NCI-H2081 (cell line): Measurements from ENCODE around the gene NYAP1.
"Not testable (repeated sequence)": the region's sequence is repeated elsewhere in the genome, so short reads cannot be mapped to it uniquely, and the experiment has no call there.

Experiments
- DNase-seq, 2 experiments: peaks; one replicate each; lab custom pipeline; 2025; lab: John Stamatoyannopoulos, UW

Gene NYAP1

GRCh38 chr7:100483090-100483721, 521 bp upstream of the NYAP1 start:
- peak; percentile 47 to 52 for DNase-seq

DNA sequence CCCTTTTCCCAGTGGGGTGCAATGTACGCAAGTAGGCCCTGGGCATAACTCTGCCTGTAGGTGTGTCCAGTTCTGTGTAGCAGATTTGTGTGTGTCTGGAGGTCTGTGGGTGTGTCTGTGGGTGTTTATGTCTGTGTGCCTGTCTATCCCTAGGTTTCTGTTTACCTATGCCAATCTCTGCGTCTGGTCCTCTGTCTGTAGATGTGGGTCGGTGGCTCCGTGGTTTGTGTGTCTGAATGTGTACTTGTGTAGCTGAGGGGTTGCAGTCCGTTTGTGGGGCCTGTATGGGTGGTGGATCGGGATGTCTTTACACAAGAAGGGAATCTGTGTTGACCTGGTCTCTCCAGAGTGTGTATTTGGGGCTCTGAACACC, 932 bp downstream of the NYAP1 start:
- DNase-seq: no peak

- no peak for DNase-seq
Measured at GRCh38 chr7:100485471-100485876, 1.7 kb downstream of the NYAP1 start.

DNA sequence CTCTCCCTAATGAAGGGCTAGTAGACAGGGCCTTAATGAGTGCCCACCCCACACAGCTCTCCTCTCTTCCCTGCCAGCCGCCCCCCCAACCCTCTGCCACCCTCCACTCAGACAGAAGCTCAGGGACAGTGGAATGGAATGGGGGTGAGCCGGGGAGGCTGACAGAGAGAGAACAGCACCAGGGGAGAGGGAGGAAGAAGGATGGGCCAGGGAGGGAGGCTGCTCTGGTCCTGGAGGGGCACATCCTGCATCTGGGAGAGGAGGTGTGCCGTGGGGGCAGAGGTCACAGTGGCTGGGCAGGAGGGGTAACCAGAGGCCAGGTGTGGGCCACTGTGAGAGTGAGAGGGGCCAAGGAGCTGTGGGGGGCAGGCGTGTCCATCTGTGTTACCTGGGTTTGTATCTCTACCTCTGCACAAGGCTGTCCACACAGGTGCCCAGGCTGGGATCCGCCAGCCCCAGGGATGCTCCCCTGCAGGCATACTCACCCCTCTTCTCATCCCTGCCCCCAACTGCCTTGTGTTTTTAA, 2.4 kb downstream of the NYAP1 start:
- DNase-seq: no peak

DNA sequence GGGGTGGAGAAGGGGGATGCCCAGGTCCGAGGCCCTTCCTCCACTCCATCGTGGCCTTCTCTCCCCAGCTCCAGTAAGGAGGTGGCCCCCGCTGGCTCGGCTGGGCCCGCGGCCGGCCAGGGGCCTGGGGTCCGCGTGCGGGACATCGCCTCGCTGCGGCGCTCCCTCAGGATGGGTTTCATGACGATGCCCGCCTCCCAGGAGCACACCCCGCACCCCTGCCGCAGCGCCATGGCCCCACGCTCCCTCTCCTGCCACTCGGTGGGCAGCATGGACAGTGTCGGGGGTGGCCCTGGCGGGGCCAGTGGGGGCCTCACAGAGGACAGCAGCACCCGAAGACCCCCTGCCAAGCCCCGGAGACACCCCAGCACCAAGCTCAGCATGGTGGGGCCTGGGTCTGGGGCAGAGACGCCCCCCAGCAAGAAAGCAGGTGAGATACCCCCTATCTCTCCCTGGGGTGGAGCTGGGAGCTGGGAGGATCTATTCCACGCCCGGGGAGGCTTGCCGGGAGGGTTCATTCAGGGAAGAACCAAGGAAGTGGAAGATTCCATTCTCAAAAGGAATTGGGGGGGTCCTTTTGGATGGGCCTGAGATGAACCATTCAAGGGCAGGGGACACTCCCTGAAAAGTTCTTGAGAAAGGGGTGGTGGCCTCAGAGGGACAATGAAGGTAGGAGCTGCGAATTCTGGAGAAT, 3.2 kb downstream of the NYAP1 start:
- no peak for DNase-seq

DNA sequence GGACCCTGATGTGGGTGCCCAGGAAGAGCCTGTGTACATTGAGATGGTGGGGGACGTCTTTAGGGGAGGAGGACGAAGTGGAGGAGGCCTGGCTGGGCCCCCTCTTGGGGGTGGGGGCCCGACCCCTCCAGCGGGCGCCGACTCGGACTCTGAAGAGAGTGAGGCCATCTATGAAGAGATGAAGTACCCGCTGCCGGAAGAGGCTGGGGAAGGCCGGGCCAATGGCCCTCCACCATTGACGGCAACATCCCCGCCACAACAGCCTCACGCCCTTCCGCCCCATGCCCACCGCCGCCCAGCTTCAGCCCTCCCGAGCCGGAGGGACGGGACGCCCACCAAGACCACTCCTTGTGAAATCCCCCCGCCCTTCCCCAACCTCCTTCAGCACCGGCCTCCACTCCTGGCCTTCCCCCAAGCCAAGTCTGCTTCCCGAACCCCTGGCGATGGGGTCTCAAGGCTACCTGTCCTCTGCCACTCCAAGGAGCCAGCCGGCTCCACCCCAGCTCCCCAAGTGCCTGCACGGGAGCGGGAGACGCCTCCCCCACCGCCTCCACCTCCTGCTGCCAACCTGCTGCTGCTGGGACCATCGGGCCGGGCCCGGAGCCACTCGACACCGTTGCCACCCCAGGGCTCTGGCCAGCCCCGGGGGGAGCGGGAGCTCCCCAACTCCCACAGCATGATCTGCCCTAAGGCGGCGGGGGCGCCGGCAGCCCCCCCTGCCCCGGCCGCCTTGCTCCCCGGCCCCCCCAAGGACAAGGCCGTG, 4.8 kb downstream of the NYAP1 start:
- DNase-seq: no peak

GRCh38 chr7:100489121-100489520, 5.4 kb downstream of the NYAP1 start:
- DNase-seq: no peak

DNA sequence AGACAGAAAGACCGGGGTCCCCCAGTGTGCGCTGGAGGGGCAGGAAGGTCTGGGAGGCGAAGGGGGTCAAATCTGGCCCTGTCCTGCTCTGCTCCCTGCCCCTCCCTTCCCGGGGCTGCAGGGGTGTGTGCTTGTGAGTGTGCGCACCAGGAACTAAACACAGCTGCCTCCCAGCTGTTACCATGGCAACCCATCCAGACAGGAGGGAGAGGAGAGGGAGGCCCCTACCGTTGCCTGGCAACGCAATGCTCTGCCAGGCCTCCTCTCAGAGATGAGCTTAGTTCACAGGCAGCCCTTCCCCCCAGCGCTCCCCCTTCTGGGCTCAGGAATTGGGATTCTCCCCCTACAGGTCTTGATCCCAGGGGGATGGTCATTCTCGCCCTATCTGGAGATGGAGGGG, 6.1 kb downstream of the NYAP1 start:
- peak; percentile 98 for DNase-seq

- DNase-seq: peak in 1 of 2 experiments; percentile 62
Measured at GRCh38 chr7:100490483-100491191, 6.9 kb downstream of the NYAP1 start.

DNA sequence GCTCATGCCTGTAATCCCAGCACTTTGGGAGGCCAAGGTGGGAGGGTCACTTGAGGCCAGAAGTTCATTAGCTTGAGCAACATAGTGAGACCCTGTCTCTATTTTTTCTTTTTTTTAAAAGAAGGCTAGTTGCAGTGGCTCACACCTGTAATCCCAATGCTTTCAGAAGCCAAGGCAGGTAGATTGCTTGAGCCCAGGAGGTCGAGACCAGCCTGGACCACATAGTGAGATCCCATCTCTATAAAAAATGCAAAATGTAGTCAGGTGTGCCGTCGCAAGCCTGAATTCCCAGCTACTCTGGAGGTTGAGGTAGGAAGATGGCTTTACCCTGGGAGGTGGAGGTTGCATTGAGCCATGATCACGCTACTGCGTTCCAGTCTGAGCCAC, 7.5 kb downstream of the NYAP1 start:
- no peak for DNase-seq

DNA sequence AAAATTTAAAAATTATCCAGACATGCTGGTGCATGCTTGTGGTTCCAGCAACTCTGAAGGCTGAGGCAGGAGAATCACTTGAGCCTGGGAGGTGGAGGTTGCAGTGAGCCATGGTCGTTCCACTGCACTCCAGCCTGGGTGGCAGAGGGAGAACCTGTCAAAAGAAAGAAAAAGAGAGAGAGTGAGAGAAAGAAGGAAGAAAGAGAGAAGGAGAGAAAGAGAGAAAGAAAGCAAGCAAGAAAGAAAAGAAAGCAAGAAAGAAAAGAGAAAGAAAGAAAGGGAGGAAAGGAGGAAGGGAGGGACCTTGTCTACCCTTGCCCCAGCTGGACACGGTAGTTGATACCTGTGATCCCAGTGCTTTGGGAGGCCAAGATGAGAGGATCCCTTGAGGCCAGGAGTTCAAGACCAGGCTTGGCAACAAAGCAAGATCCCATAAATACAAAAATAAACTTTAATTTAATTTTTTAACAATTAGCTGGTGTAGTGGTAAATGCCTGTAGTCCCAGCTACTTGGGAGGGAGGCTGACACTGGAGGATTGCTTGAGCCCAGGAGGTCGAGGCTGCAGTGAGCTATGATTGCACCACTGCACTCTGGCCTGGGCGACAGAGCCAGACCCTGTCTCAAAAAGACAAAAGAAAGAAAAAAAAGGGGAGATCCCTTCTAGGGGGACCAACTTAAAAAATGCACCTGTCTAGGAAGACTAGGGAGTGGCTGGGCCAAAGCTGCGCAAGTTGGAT, 9.2 kb downstream of the NYAP1 start:
- DNase-seq: no peak

DNA sequence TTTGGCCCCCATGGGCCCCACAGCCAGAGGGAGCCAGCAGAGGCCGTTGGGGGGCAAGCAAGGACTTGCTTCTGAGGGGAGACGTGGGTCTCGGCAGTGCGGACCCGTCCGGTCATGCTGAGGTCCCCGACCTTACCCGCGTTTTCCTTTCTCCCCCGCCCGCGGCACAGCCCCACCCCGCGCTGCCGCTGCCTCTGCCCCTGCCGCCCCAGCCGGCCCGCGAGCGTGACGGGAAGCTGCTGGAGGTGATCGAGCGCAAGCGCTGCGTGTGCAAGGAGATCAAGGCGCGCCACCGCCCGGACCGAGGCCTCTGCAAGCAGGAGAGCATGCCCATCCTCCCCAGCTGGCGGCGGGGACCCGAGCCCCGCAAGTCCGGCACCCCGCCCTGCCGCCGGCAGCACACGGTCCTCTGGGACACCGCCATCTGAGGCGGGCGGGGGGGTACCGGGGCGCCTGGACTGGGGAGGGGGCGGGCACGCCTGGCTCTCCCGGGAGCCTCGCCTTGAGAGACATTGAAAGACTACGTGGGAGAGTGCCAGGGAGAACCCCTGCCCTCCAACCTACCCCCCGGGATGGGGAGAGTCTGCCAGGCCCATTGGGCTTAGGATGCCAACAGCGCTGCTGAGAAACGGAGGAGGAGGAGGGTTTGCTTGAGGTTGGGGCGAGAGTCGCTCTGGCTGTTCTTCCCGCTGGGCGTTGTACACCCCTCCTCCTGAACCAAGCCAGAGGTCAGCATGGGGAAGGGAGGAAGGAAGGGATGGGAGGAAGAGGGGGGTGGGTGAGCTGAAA, 9.9 kb downstream of the NYAP1 start:
- no peak for DNase-seq

DNA sequence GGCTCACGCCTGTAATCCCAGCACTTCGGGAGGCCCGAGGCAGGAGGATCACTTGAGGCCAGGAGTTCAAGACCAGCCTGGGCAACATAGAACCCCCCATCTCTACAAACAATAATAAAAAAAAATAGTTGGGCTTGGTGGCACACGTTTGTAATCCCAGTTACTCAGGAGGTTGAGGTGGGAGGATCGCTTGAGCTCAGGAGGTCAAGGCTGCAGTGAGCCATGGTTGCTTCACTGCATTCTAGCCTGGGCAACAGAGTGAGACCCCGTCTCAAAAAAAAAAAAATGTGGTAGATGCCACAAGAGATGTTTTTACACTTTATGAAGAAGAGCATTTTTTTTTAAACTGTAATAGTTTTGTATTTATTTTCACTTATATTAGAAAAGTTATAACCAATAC, 12.8 kb downstream of the NYAP1 start:
- DNase-seq: no peak

- DNase-seq: not testable (repeated sequence)
Measured at GRCh38 chr7:100500743-100501142, 17.0 kb downstream of the NYAP1 start.

DNA sequence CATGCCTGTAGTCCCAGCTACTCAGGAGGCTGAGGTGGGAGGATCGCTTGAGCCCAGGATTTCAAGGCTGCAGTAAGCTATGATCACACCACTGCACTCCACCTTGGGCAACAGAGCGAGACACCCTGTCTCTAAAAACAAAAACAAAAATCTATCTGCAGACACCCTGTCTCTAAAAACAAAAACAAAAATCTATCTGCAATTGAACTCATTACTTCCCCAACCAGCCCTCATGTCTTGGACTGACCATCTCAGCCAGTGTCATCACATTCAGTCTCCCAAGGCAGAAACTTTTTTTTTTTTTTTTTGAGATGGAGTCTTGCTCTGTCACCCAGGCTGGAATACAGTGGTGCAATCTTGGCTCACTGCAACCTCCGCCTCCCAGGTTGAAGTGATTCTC, 20.3 kb downstream of the NYAP1 start:
- DNase-seq: not testable (repeated sequence)

DNA sequence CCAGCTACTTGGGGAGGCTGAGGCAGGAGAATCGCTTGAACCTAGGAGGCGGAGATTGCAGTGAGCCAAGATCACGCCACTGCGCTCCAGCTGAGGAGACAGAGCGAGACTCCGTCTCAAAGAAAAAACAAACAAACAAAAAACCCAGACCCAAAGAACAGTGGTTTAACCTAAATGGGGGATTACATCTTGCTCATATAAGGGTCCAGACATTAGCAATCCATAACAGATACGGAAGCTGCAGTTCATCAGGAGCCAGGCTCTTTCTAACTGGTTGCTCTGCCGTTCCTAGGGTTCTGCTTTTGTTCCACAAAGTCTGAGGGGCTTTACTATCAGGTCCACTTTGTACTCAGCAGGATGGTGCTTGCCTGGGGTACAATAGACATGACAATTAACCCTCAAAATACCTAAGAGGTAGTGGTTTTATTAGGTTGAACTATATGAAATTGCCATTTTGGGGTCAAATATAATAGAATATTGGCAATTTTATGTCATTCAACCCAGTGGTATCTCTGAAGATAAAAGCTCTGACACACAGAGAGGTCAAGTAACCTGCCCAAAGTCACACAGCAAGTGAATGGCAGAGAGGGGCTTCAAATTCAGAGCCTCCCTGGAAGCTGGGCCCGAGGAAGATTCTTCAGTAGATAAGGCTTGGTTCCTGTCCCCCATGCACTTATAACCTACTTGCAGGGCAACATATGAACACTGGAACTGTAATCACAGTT, 21.3 kb downstream of the NYAP1 start:
- no peak for DNase-seq

DNA sequence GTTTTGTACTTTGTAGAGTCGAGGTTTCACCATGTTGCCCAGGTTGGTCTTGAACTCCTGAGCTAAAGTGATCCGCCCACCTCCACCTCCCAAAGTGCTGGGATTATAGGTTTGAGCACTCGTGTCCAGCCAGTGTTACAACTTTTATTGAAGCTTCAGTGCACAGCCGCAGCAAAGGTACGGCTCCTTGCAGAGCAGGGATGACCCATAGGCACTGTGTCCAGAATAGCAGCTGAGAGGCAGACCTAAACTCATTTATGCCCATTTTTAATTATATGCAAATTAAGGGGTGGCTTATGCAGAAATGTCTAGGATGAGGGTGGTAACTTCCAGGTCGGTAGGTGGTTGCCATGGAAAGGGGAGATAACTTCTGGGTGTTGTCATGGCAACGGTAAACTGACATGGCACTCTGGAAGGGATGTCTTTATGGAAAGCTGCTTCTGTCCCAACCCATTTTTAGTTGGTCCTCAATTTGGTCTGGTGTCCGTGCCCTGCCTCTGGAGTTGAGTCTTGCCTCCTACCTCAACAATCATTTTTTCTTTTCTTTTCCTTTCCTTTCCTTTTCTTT, 22.7 kb downstream of the NYAP1 start:
- no peak for DNase-seq

DNA sequence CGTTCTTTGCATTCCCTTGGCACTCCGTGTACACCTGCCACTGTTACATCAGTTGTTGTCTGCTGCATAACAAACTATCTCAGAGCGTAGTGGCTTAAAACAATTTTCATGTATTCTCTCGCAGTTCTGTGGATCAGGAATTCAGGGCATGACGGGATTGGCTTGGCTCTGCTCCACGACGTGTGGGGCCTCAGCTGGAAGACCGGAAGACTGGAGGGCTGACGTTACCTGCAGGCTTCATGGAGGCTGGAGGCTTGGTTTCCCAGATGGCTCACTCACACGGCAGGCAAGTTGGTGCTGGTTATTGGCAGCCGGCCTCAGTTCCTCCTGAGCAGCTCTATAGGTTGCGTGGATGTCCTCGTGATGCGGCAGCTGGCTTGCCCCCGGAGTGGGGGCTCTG, 25.5 kb downstream of the NYAP1 start:
- peak in 1 of 2 experiments; percentile 32 for DNase-seq

DNA sequence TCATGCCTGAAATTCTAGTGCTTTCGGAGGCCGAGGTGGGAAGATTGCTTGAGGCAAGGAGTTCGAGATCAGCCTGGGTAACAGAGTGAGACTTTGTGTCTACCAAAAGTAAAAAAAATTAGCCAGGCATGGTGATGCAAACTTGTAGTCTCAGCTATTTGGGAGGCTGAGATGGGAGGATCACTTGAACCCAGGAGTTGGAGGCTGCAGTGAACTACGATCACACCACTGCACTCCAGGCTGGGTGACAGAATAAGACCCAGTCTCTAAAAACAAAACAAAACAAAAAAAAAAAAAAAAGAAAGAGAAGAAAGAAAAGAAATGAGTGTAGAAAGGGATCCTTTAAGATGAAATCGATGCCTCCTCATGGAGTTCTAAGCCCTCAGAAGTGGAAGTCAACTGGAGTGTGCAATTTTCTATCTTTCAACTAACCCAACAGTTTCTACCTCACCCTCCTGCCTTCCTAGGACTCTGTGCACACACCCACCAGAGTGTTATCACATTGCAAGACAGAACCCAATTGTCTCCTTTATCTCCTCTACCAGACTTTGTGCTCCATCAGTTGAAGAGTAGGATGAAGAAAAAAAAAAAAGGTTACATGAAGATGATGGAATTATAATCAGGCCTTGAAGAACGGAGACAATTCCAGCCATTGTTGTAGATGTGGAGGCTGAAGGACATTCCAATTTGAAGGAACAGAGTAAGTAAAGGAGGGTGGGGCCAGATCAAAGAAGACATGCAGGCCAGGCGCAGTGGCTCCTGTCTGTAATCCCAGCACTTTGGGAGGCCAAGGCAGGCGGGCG, 26.9 kb downstream of the NYAP1 start:
- DNase-seq: no peak
